HG02759 (cell line): ENCODE measurements around the gene CDH23.

Source experiments
- ATAC-seq: cut with Tn5 transposase; IDR thresholded peaks from one replicate; pipeline ENCODE4 v1.9.1; 2021; ENCODE audit warnings: mild to moderate bottlenecking, moderate library complexity; ENCODE audit not compliant: unreplicated experiment

The CDH23 gene

DNA sequence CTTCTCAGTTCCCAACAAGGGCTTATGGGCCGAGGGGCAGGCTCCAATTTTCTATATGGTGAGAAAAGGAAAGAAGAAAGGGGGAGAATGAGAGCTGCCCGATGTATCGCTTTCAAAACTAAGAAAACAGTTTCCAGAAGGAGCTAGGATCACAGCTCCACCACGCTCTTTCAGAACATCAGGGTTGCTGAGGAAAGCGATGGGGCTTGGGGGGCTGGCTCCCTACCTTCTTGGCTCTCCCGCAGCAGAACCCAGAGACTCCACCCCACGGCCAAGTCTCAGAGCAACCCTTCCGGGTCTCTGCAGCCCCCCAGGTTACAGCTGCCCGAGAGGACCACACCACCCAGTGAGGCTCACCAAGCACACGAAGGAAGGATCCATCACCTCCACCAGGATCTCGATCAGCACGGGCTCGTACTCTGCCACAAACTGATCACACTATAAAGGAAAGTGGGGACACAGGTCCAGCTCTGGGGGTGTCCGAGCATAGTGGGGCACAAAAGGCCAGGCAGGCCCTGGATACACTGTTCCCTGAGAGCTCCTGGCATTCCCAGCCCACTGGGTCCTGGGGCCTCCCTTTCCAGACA lies 422.0 kb downstream of the CDH23 start:
- ATAC-seq: no peak

DNA sequence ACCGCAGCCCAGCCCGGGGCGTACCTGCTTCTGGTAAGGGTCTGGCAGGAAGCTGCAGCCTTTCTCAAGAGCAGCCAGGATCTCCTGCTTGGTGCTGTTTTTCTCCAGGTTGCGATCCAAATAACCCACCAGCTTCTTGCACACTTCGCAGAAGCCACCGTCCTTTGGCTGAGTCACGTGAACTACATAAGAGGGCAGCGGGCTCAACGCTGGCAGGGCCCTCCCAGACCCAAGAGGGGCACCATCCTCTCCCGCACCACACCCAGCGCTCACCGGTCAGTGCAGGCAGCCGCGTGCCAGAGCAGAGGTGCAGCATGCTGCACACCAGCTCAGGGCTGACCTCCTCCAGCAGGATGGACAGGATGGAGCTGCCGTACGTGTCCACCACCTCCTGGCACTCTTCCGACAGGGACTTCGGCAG lies 422.7 kb downstream of the CDH23 start:
- no peak for ATAC-seq

DNA sequence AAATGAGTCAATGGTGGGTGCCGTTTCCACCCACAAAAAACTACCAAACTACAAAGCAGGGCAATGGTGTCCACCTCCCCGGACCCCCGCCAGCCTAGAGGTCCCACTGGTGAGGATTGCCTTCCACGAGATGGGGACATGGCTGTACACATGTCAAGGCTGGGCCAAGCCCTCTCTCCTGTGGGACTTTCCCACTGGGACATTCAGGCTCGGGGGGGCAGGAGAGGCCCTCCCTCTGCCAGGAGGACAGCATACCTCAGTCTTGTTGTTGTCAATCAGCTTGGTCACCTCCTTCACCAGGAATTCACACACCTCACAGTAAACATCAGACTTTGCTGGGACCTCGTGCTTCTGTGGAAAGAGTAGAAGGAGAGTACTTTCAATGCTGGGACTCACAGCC lies 423.3 kb downstream of the CDH23 start:
- ATAC-seq: no peak

DNA sequence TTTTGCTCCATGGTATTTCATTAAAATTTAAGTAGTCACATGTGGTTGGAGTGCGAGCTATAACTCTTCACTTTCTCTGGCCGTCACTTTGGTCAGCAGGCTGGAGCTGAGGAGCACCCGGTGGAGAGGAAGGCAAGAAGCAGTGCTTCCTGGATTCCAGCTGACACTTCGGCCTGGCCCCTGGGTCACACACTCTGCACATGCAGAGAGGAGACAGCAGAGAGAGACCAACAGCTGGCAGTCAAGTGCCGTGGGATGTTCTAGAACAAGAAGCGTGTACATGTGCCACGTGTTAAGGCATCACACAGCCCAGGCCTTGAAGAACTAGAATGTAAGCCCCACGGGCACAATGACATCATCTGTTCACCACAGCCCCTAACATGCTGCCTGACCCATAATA lies 424.2 kb downstream of the CDH23 start:
- ATAC-seq: no peak

DNA sequence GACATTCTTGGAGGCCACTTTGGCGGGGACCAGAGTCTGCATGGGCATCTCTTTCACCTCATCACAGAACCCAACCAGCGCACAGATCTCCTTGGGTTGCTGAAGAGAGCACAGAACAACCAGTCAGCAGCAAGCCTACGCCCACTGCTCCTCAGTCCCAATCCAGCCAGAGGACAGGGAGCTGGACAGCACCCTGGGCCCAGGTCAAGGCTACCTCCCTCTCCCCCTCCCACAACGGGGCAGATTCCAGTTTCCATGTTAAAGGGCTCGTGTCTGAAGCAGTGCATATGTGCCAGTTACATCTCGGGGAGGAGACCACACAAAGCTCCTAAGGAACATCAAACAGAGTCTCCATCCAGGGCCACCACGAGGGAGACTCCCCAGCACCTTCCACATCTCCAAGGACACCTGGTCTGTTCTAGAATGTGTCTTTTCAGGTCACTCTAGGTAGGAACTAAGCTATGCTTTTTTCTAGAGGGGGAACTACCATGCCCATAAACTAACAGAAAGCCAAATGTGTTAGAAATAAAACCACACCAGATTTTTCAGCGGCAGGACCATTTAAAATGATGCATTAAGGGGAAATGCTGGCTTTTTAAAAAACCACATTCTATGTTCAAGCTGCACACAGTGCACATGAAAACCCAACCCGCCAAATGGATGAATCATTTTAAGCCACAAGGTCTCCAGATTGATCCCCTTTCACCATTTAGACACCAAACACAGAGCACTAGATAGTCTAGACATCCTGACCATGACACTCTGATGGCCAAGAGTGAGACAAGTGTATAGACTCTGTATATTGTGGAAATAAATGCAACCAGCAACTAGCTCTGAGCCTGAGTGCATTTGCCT lies 425.4 kb downstream of the CDH23 start:
- no peak for ATAC-seq

DNA sequence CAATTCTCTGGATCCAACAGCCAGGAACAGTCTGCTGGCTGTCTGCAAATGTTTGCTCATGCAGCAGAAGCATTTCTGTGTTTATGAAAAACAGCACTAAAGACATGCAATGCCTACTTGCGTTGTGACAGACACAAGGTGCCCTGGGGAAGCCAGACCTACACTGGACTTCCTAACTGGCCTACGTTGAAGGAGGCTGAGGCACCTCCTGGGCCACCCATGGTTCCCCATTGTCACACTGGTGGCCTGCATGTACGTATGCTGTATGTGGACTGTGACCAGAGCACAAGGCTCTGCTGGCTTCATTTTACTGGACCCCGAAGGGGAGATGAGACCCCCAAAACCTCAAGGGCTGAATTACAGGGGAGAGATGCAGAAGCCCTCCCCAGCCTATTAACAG lies 426.6 kb downstream of the CDH23 start:
- no peak for ATAC-seq

DNA sequence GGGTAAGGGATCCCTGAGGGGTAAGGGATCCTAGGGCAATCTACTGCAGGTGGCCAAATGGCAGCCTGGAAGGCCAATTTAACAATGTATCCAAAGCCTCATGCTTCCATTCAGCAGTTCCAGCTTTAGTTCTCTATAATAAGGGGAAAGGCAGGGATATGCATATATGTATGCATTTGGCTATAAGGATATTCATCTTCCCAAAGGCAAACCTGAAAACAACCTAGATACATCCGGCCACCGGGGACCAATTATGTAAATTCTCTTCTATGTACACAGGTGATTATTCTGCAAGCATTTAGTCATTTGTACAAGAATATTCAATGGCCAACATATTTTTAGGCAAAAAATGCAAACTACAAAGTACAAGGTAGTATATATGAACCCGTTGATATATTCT lies 427.6 kb downstream of the CDH23 start:
- no peak for ATAC-seq

DNA sequence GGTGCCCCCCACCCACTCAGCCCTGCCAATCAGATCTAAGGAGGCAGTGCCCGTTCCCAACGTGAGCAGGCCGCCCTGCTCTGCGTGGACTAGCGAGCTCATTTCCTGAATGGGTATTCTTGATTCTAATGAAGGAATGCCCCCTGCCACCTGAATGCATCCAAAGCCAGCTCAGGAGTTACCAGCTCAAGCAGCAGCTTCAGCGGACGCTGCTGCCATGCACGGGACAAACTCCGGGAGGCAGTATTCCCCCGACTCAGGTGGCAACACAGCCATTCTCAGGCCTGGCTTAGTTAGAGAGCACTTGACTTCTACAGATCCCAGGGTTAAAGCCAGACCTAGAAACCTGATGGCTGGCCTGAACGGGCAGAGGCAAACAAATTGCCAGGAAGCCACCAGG lies 428.5 kb downstream of the CDH23 start:
- no peak for ATAC-seq

DNA sequence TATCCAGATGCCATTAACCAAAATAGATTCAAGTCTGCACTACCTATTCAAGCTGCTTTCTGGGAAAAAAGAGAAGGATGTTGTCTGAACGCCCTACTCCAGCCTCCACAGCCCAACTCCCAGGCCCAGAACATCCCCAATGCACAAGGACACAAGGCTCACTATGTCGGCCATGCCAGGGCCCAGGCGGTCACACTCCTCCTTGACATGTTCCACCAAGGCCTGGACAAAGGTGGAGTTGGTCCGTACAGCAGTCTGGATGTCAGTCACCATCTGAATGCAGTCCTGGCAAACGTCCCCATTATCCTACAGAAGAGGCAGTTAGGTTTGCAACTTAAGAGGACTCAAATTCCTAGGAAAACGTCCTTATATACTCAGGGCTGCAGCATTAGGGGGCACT lies 431.1 kb downstream of the CDH23 start:
- ATAC-seq: no peak

DNA sequence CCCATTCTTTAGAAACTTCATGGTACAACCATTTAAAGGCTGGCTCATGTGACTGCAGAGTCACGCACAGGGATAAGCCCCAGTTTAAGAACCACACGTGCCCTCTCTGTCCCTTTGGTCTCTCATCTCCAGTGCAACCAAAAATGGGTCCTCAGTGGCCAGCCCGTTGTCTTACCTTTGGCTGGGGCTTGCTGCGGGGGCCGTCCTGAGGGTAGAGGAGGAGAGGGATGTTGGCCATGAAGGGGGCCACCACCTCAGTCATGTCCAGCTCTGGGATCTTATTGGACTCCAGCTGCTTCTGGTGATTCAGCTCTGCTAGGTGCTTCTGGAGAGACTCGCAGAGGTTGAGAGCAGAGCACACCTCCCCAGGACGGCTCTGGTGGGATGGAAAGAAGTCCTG lies 432.0 kb downstream of the CDH23 start:
- ATAC-seq: no peak

DNA sequence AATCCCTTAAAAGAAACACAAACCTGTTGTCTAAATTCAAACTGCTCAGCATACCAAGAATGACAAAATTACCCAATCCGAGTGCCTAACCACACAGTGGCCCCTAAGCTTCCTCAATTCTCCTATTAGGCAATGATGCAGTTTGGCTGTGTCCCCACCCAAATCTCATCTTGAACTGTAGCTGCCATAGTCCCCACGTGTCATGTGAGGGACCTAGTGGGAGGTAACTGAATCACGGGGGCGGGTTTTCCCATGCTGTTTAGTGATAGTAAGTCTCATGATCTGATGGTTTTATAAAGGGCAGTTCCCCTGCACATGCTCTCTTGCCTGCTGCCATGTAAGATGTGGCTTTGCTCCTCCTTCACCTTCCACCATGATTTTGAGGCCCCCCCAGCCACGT lies 432.5 kb downstream of the CDH23 start:
- ATAC-seq: no peak

DNA sequence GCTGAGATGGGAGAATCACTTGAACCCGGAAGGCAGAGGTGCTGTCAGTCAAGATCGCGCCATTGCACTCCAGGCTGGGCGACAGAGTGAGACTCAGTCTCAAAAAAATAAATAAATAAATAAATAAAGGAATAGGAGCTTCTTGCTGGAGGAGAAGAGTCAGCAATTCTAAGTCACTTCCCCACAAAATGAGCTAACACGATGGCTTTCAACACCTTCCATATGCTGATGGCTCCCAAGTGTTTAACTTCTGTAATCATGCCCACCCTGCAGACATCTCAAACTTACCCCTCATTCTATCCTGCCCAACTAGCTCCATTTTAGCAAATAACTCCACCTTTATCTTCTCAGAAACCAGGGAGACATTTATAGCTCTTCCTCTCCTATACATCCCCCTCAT lies 433.2 kb downstream of the CDH23 start:
- no peak for ATAC-seq

DNA sequence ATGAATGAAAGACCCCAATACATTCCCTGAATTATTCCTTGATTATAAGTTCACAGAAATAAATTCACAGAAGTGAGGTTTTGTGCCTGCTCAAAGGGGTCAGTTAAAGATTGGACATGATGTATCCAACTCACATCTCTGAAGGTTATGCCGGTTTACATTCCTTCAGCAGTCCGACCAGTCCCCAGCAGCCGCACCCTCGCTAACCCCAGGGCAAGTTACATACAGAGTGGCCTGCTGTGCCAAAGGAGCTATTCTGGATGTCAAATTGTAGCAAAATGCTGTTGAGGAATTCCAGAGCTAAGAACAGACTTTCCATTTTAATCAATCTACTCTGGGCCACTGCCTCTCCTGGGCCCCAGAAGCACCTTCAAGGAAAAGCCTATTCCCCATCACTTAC lies 434.0 kb downstream of the CDH23 start:
- no peak for ATAC-seq

DNA sequence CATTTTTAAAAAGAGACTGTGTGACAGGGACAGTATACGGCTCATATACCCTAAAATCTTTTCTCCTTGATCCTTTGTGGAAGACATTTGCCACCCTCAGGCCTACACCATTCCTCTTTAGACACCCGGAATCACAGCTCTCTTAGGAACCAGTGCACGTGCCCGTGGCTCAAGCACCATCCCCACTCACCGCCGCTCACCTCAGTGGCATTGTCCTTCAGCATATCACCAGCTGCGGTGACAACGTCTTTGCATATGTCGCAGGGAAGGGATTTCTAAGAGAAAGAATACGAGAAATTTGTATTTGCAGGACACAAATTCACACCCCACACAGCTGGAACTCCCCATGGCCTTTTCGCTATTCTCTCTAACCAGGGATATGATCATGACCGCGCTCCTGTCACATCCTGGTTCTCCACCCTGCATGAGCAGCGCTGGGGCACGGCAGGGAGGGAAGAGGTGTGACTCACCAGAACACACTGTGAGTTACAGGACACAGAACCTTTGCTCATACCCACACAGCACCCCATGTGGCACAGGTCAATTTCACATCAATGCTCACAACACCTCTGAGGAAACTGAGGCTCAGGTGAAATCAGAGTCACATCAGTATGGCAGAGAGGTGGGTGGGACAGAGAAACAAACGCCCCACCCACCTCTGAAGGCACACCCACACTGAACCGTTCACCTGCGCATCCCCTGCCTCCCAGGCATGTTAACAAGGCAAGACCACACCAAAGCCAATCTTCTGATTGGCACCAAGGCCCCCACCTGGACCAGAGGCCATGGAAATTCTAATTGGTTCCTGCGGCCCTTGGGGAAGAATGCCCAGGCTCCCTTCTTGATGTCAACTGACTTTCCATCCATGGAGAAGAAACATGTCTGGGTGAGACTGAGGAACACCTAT lies 435.2 kb downstream of the CDH23 start:
- no peak for ATAC-seq

DNA sequence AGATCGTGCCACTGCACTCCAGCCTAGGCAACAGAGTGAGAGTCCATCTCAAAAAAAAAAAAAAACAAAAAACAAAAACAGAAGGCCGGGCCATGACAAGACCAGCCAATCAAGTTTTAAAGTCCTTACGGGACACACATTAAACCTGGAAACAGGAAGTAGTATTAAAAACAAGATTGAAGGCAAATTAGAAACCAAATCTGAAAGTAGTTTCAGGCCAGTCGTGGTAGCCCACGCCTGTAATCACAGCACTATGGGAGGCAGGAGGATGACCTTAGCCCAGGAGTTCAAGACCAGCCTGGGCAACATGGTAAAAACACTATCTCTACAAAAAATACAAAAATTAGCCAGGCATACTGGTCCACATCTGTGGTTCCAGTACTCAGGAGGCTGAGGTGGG lies 436.2 kb downstream of the CDH23 start:
- peak; percentile 19 for ATAC-seq

DNA sequence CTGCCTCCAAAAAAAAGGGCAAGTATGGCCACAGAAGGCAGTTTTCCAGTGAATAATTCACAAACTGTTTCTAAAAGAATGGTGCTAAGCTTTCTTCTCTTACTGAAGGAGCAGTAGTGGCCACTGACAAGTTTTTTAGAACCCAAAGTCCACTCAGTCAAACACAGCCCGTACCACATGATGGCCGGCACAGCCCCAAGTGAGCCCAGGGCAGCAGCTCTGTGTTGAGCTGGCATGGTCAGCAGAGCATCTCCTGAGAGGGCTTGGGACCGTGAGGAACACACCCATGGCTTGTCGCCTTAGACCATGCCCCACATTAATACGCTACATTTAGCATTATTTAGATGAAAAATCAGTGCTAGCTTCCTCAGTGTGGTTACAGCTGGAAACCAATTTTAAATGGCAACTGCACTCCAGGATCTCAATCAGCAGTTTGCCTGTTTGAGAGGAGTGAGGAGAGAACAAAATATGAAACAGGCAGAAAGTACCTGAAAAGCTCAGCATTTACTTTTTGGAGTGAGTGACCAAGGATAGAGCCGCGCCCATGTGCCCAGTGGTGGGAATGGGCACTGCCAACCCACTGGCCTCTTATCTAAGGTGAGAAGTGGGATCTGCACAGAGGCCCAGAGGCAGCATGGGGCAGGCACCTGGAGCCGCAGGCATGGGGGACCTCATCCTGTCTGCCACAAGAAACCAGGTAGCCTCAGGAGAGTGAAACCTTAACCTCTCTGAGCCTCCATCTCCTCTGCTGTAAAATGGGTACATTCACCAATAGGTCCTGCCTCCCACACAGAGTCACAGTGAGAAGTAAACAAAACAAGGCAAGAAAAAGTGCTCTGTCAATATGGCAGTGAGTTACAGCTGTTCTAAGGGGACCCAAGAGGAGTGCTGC lies 437.0 kb downstream of the CDH23 start:
- ATAC-seq: no peak

DNA sequence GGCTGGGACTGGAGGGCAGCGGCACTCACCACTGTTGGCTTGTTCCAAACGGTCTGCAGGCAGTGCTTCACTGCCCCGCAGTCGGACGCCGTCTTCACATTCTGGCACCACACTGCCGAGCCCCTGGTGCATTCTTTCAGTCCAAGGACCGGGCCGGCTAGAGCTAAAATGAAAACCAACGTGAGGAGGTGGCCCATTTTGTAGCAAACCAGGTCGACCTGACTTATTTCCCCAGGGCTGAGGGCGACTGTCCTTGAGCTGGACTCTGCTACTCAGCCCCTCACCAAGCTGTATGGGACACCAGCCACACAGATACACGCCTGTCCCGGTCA lies 437.6 kb downstream of the CDH23 start:
- no peak for ATAC-seq

DNA sequence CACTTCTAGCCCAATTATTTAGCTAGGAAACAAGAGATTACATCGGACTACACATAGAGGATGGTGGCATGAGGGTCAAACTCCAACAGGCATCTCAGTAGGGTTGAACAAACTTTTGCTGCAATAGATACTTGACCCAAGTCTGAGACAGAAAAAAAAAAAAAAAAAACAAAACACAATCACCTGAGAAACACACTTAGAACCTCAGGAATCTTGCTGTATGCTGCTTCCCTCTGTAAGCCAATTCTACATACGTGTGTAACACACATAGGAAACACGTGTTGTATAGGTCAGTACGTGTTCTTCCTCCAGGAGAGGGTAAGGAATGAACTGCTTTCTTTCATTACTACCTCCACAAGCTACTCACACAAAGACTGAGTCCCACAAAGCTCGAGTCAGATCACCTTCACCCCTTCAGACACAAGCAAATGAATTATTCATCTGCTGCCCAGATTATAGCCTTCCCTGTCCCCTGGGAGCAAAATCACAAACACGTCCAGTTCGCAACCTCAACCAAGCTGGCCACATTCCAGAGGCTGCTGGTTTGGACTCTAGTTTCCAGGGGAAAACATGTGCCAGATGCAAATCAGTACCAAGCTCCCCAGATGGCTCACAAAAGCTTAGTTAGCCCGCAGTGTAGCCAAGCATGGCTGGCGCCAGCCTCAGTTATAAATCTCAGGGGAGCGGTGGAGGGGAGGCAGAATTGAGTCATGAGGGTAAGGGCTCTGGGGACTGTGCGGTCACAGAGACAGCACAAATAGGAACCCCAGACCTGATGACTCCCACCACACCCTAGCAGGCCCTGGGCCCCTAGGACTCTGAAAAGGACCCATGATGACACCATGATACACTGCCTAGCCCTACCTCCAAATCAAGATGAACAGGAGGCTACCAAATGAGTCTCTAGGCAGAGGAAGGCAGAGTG lies 439.2 kb downstream of the CDH23 start:
- ATAC-seq: peak; percentile 95

DNA sequence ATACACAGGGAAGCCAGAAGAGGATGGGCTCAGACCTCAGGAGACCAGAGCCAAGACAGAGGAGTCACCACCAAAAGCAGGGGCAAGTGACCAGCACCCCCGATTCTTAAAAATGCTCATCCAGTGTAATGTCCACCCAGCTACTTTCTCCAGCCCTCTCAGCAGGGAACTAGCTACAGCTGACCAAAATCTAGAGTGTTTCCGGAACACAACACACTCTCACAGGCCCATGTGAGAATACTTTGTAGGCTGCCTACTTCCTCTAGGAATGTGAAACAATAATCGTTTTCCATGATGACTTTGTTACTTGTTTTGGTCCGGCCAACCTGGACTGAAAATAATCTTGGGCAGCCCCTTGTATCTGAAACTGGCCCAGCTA lies 439.9 kb downstream of the CDH23 start:
- peak; percentile 17 for ATAC-seq
